ENCODE results near the gene OTOA.
A peak's percentile ranks its signal among the peaks of the same experiment; 100 is the strongest.

OTOA gene

DNA sequence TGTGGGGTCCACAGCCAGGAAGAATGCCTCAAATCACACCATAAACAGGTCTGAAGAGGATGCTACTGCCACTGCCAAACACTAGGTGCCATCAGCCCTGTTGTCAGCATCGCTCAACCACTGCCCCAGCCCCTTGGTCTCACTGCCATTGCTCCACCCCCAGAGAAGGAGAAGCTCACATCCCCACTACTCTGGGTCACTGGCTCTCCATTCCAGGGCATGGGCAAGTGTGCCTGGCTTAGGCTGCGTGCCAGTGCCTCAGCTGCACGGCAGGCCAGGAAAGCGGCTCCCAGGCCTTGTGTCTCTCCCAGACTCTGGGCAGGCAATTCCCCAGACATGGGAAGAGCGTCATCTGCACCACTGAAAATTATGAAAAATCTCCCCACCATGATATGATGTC is 10.2 kb upstream of the OTOA start:
- no peaks in the 10 kb centered on the region for H3K4me1 ChIP-seq (ENCODE audit: control insufficient read depth in 1 of 2, insufficient read depth in 2 of 2, low read length in 2 of 2)
- no peak overlapping the region for H2AFZ ChIP-seq (ENCODE audit: insufficient read depth, low read length, poor library complexity)
- DNase-seq = no peak
- H4K12ac ChIP-seq (ENCODE audit: low read depth, low read length) = no peak overlapping the region
- H3K79me1 ChIP-seq (ENCODE audit: low read length) = no peaks in the 10 kb centered on the region
- H4K91ac ChIP-seq (ENCODE audit: low read depth, low read length) = no peak overlapping the region
- H3K27me3 ChIP-seq (ENCODE audit: insufficient read depth, low read length) = no peaks in the 10 kb centered on the region
- WGBS (ENCODE audit: extremely low coverage, insufficient coverage, insufficient read length) = no CpG with 5 or more reads among the region's 5 CpGs
- H3K14ac ChIP-seq (ENCODE audit: low read length) = no peak overlapping the region
- H2BK120ac ChIP-seq (ENCODE audit: insufficient read depth, low read length, poor library complexity) = no peak overlapping the region
- no peak overlapping the region for H3K4ac ChIP-seq (ENCODE audit: low read depth, low read length)
- H3K4me3 ChIP-seq (ENCODE audit: low read depth, low read length) = no peak overlapping the region
- no peak overlapping the region for H3K18ac ChIP-seq (ENCODE audit: low read length)
- H2AK5ac ChIP-seq (ENCODE audit: low read length) = no peak overlapping the region
- H3K9ac ChIP-seq (ENCODE audit: low read length) = no peak overlapping the region
- H3K27ac ChIP-seq (ENCODE audit: low read depth, low read length) = no peak overlapping the region
- no peak overlapping the region for H3K4me2 ChIP-seq (ENCODE audit: low read length)
- peaks cover 0 to 2% of the 10 kb centered on the region in 2 experiments for H3K36me3 ChIP-seq (ENCODE audit: control insufficient read depth in 1 of 2, insufficient read depth in 2 of 2, low read length in 2 of 2)
- no peak overlapping the region for H3K23ac ChIP-seq (ENCODE audit: low read length)
- H3K79me2 ChIP-seq (ENCODE audit: control insufficient read depth, insufficient read depth, low read length, poor library complexity) = no peaks in the 10 kb centered on the region
- H2BK5ac ChIP-seq (ENCODE audit: low read depth, low read length, poor library complexity) = no peak overlapping the region
- no peaks in the 10 kb centered on the region for H3K9me3 ChIP-seq (ENCODE audit: insufficient read depth, low read depth, low read length)
- H2BK12ac ChIP-seq (ENCODE audit: low read length) = no peak overlapping the region
- no peak overlapping the region for H4K8ac ChIP-seq (ENCODE audit: low read depth, low read length)

DNA sequence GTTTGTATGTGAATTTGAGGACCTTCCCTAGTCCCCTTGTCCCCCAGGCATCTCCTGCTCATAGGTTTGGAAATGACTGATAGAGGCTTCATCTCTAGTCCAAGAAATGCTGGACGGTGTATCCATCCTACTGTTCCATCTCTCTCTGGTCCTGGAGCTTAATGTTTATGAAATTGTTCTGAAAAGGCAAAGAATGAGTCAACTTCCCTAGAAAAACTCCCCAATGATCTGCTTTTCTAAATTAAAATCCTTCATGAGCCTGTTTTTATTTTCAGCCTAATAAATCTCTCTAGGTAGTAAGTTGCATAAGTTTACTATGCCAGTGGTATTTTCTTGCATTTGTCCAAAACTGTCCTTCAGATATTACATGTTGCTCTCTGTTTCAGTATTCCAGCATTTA is 9.3 kb upstream of the OTOA start:
- no peaks in the 10 kb centered on the region for H3K79me1 ChIP-seq (ENCODE audit: low read length)
- H3K9ac ChIP-seq (ENCODE audit: low read length) = no peak overlapping the region
- no peak overlapping the region for H3K14ac ChIP-seq (ENCODE audit: low read length)
- H3K27me3 ChIP-seq (ENCODE audit: insufficient read depth, low read length) = no peaks in the 10 kb centered on the region
- no CpG with 5 or more reads among the region's 1 CpG for WGBS (ENCODE audit: extremely low coverage, insufficient coverage, insufficient read length)
- H2AK5ac ChIP-seq (ENCODE audit: low read length) = no peak overlapping the region
- H3K4me2 ChIP-seq (ENCODE audit: low read length) = no peak overlapping the region
- no peaks in the 10 kb centered on the region for H3K4me1 ChIP-seq (ENCODE audit: control insufficient read depth in 1 of 2, insufficient read depth in 2 of 2, low read length in 2 of 2)
- no peak overlapping the region for H3K18ac ChIP-seq (ENCODE audit: low read length)
- H3K4ac ChIP-seq (ENCODE audit: low read depth, low read length) = no peak overlapping the region
- no peak overlapping the region for H3K4me3 ChIP-seq (ENCODE audit: low read depth, low read length)
- H2BK120ac ChIP-seq (ENCODE audit: insufficient read depth, low read length, poor library complexity) = no peak overlapping the region
- no peaks in the 10 kb centered on the region for H3K9me3 ChIP-seq (ENCODE audit: insufficient read depth, low read depth, low read length)
- H2AFZ ChIP-seq (ENCODE audit: insufficient read depth, low read length, poor library complexity) = no peak overlapping the region
- no peak overlapping the region for H2BK5ac ChIP-seq (ENCODE audit: low read depth, low read length, poor library complexity)
- no peak overlapping the region for H4K91ac ChIP-seq (ENCODE audit: low read depth, low read length)
- no peak overlapping the region for H4K8ac ChIP-seq (ENCODE audit: low read depth, low read length)
- no peak overlapping the region for H2BK12ac ChIP-seq (ENCODE audit: low read length)
- no peak overlapping the region for H4K12ac ChIP-seq (ENCODE audit: low read depth, low read length)
- peaks cover 0 to 2% of the 10 kb centered on the region in 2 experiments for H3K36me3 ChIP-seq (ENCODE audit: control insufficient read depth in 1 of 2, insufficient read depth in 2 of 2, low read length in 2 of 2)
- H3K23ac ChIP-seq (ENCODE audit: low read length) = no peak overlapping the region
- DNase-seq = no peak
- no peaks in the 10 kb centered on the region for H3K79me2 ChIP-seq (ENCODE audit: control insufficient read depth, insufficient read depth, low read length, poor library complexity)
- H3K27ac ChIP-seq (ENCODE audit: low read depth, low read length) = no peak overlapping the region

DNA sequence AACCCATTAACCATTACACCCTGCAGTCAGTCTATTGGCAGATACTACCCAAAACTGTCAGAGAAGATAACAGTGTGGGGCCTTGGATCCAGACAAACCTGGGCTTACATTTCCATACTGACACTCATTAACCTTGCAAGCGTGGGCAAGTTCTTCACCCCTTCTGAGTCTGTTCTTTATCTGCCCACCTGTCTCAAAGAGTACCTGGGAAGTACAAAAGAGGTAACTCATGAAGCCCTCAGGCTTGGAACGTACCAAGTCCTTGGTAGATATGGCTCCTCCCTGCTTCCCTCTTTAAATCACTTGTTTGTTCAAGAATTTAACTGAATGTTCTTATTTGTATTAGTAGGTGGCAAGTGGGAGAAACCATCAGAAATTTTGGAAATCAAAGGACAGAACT is 8.9 kb upstream of the OTOA start:
- no CpG with 5 or more reads among the region's 2 CpGs for WGBS (ENCODE audit: extremely low coverage, insufficient coverage, insufficient read length)

DNA sequence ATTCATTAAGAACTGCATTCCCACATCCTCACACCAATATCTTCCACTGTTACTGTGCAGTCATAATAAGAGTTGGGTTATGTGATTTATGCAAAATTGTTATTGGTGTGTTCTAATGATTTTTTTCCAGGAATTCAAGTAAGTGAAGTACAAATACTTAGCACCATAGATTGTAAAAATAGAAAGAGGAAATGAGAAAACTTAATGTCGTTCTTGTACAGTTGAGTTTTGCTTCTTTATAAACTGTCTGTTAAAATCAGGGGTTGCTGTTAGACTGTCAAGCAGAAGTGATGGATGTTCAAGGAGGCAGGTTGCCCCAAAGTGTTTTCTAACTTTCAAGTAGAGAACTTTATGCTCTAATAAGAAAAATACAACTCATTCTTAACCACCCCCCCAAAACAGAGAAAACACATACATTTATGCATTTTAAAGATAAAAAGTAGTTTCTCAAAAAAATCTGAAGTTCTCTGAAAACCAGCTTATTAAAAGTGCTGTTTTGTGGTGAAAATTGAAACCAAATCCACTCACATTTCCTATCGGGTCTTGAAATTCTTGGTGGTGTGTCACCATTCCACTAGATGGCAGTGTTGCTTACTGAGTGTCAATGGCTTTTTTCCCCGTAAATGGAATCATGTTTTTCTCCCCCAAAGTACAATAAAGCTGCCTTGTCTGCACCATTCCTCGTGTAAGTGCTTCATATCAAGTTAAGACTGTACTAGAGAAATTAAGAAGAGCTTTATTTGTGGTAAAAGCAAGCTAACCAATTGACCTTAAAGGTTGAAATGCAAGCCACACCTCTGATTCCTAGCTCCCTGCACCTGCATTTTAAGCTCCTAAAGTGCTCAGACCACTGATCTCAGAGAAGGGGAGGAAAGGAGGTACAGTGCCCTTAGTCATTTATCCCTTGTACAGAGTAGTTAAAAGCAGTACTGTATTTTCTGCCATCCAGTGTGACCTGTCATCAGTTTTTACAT is 6.7 kb upstream of the OTOA start:
- H3K4ac ChIP-seq (ENCODE audit: low read depth, low read length) = no peak overlapping the region
- no peak overlapping the region for H3K23ac ChIP-seq (ENCODE audit: low read length)
- no peak overlapping the region for H2AK5ac ChIP-seq (ENCODE audit: low read length)
- no peaks in the 10 kb centered on the region for H3K79me1 ChIP-seq (ENCODE audit: low read length)
- H3K27ac ChIP-seq (ENCODE audit: low read depth, low read length) = no peak overlapping the region
- H2BK5ac ChIP-seq (ENCODE audit: low read depth, low read length, poor library complexity) = no peak overlapping the region
- WGBS (ENCODE audit: extremely low coverage, insufficient coverage, insufficient read length) = no CpG with 5 or more reads among the region's 4 CpGs
- no peak overlapping the region for H2BK12ac ChIP-seq (ENCODE audit: low read length)
- H3K4me2 ChIP-seq (ENCODE audit: low read length) = no peak overlapping the region
- no peak overlapping the region for H3K18ac ChIP-seq (ENCODE audit: low read length)
- H3K27me3 ChIP-seq (ENCODE audit: insufficient read depth, low read length) = no peaks in the 10 kb centered on the region
- no peak overlapping the region for H3K4me3 ChIP-seq (ENCODE audit: low read depth, low read length)
- no peak overlapping the region for H2BK120ac ChIP-seq (ENCODE audit: insufficient read depth, low read length, poor library complexity)
- H3K9ac ChIP-seq (ENCODE audit: low read length) = no peak overlapping the region
- H3K4me1 ChIP-seq (ENCODE audit: control insufficient read depth in 1 of 2, insufficient read depth in 2 of 2, low read length in 2 of 2) = no peaks in the 10 kb centered on the region
- peaks cover 0 to 2% of the 10 kb centered on the region in 2 experiments for H3K36me3 ChIP-seq (ENCODE audit: control insufficient read depth in 1 of 2, insufficient read depth in 2 of 2, low read length in 2 of 2)
- no peak overlapping the region for H4K12ac ChIP-seq (ENCODE audit: low read depth, low read length)
- no peak overlapping the region for H2AFZ ChIP-seq (ENCODE audit: insufficient read depth, low read length, poor library complexity)
- DNase-seq = peak in 1 of 2 donors; percentile 69
- no peak overlapping the region for H3K14ac ChIP-seq (ENCODE audit: low read length)
- no peaks in the 10 kb centered on the region for H3K79me2 ChIP-seq (ENCODE audit: control insufficient read depth, insufficient read depth, low read length, poor library complexity)
- H3K9me3 ChIP-seq (ENCODE audit: insufficient read depth, low read depth, low read length) = no peaks in the 10 kb centered on the region
- no peak overlapping the region for H4K8ac ChIP-seq (ENCODE audit: low read depth, low read length)
- no peak overlapping the region for H4K91ac ChIP-seq (ENCODE audit: low read depth, low read length)

More for the DNA sequence above, 8.9 kb upstream of the OTOA start:
- Histone ChIP-seq H2AFZ (ENCODE audit: insufficient read depth, low read length, poor library complexity) (no peak overlapping the region), H3K79me2 (ENCODE audit: control insufficient read depth, insufficient read depth, low read length, poor library complexity) (no peaks in the 10 kb centered on the region), H3K23ac (ENCODE audit: low read length) (peak overlapping the region; percentile 61), H3K79me1 (ENCODE audit: low read length) (no peaks in the 10 kb centered on the region), H3K4ac (ENCODE audit: low read depth, low read length) (no peak overlapping the region), H2BK12ac (ENCODE audit: low read length) (no peak overlapping the region), H3K4me3 (ENCODE audit: low read depth, low read length) (no peak overlapping the region), H3K18ac (ENCODE audit: low read length) (no peak overlapping the region), H4K91ac (ENCODE audit: low read depth, low read length) (no peak overlapping the region), H3K27me3 (ENCODE audit: insufficient read depth, low read length) (no peaks in the 10 kb centered on the region), H3K36me3 (ENCODE audit: control insufficient read depth in 1 of 2, insufficient read depth in 2 of 2, low read length in 2 of 2) (peaks cover 0 to 2% of the 10 kb centered on the region in 2 experiments), H2BK120ac (ENCODE audit: insufficient read depth, low read length, poor library complexity) (no peak overlapping the region), H2BK5ac (ENCODE audit: low read depth, low read length, poor library complexity) (no peak overlapping the region), H2AK5ac (ENCODE audit: low read length) (no peak overlapping the region), H3K9ac (ENCODE audit: low read length) (no peak overlapping the region), H3K14ac (ENCODE audit: low read length) (no peak overlapping the region), H3K4me2 (ENCODE audit: low read length) (no peak overlapping the region), H3K27ac (ENCODE audit: low read depth, low read length) (no peak overlapping the region), H4K12ac (ENCODE audit: low read depth, low read length) (no peak overlapping the region), H4K8ac (ENCODE audit: low read depth, low read length) (no peak overlapping the region), H3K9me3 (ENCODE audit: insufficient read depth, low read depth, low read length) (no peaks in the 10 kb centered on the region), H3K4me1 (ENCODE audit: control insufficient read depth in 1 of 2, insufficient read depth in 2 of 2, low read length in 2 of 2) (no peaks in the 10 kb centered on the region)
- no peak for DNase-seq
